HepG2 (cell line): Measurements from ENCODE around the gene IKZF3. TPM values are rescaled to one million over a fixed set of nuclear protein-coding genes. Genes with fewer than 3 reads are reported as not detected.

ENCODE experiments used
- FOXP4 ChIP-seq: sonication (generic); formaldehyde crosslinking; IDR thresholded peaks from 2 replicates; pipeline ENCODE4 v1.4.0; 2020; ENCODE audit warnings: missing genetic modification reagents
- HMG20B ChIP-seq: conservative IDR thresholded peaks from 2 replicates; pipeline ENCODE4 v1.6.1; 2016; ENCODE audit warnings: missing genetic modification reagents, missing compliant biosample characterization
- JUNB ChIP-seq: sonication (generic); formaldehyde crosslinking; IDR thresholded peaks from 2 replicates; pipeline ENCODE4 v1.8.0; 2022; ENCODE audit warnings: missing genetic modification reagents, mild to moderate bottlenecking, borderline replicate concordance
- NR1H2 ChIP-seq: sonication (generic); formaldehyde crosslinking; IDR thresholded peaks from 2 replicates; pipeline ENCODE4 v1.8.1; 2022; ENCODE audit warnings: low read depth, missing genetic modification reagents, borderline replicate concordance
- SNAPC5 ChIP-seq: sonication (generic); formaldehyde crosslinking; IDR thresholded peaks from 2 replicates; pipeline ENCODE4 v1.8.1; 2023; ENCODE audit warnings: mild to moderate bottlenecking, missing genetic modification reagents, borderline replicate concordance
- SP2 ChIP-seq: sonication (generic); formaldehyde crosslinking; IDR thresholded peaks from 2 replicates; pipeline ENCODE4 v1.5.1; 2020; ENCODE audit warnings: mild to moderate bottlenecking, missing genetic modification reagents
- TRIM22 ChIP-seq: fragments of 450-650 bp; IDR thresholded peaks from 2 replicates; pipeline ENCODE4 v1.6.1; 2017
- ZBTB3 ChIP-seq: sonication (generic); formaldehyde crosslinking; IDR thresholded peaks from 2 replicates; pipeline ENCODE4 v1.4.0; 2020; ENCODE audit warnings: low read depth, mild to moderate bottlenecking, moderate library complexity, missing genetic modification reagents, borderline replicate concordance
- ZHX1 ChIP-seq: sonication (generic); formaldehyde crosslinking; IDR thresholded peaks from 2 replicates; pipeline ENCODE4 v1.8.1; 2022; ENCODE audit warnings: low read depth, mild to moderate bottlenecking, missing genetic modification reagents
- ZNF225 ChIP-seq: sonication (generic); formaldehyde crosslinking; IDR thresholded peaks from 2 replicates; pipeline ENCODE4 v1.4.0; 2020; ENCODE audit warnings: mild to moderate bottlenecking, missing genetic modification reagents
- ZNF646 ChIP-seq: sonication (generic); formaldehyde crosslinking; IDR thresholded peaks from 2 replicates; pipeline ENCODE4 v1.9.0; 2021; ENCODE audit warnings: mild to moderate bottlenecking, missing genetic modification reagents
- ZNF747 ChIP-seq: sonication (generic); formaldehyde crosslinking; IDR thresholded peaks from 2 replicates; pipeline ENCODE4 v1.8.1; 2023; ENCODE audit warnings: missing genetic modification reagents, mild to moderate bottlenecking, borderline replicate concordance
- ZZZ3 ChIP-seq: sonication (generic); formaldehyde crosslinking; IDR thresholded peaks from 2 replicates; pipeline ENCODE4 v1.4.0; 2020; ENCODE audit warnings: missing genetic modification reagents, mild to moderate bottlenecking, borderline replicate concordance
- polyA plus RNA-seq, 8 experiments: library from polyadenylated mRNA; depleted of rRNA in 3 of 8; stranded (reverse) in 7 of 8; unstranded in 1 of 8; fragments of >200 nt; fragmentation: Illumina TruSeq in 4 of 8; extraction: Trizol in 4 of 8; gene quantifications; 2 replicates each; pipeline versions ENCODE4 v1.2.1 to v1.2.3, GENCODE V29; 2011 to 2016; ENCODE audit warnings: low read depth in 4 of 8, missing spikeins in 1 of 8, mixed read lengths in 1 of 8; ENCODE audit not compliant: insufficient read depth in 1 of 8
- total RNA-seq, 5 experiments: library from RNA; depleted of rRNA; stranded (reverse); fragments of >200 nt; fragmentation: Illumina TruSeq; extraction: Trizol; gene quantifications; 2 replicates each; pipeline ENCODE4 v1.2.3, GENCODE V29; 2016; ENCODE audit warnings: low read depth in 1 of 5

The IKZF3 gene
- total and polyA plus RNA-seq, 2 of the 13 experiments (the other 11 are each of a cell fraction or from before 2014, with no cell fraction given), result not detected

GRCh38 chr17:39738983-39739884 lies 124.9 kb downstream of the IKZF3 start (continued):
- TF ChIP-seq ZHX1 (no peak), ZNF747 (CRISPR knock-in tag) (no peak), ZNF225 (CRISPR knock-in tag) (peak; percentile 66; the same call in 1 of the 2 replicates), ZBTB3 (CRISPR knock-in tag) (peak; percentile 19; the same call in 1 of the 2 replicates), SP2 (CRISPR knock-in tag) (no peak), FOXP4 (peak; percentile 96), ZNF646 (CRISPR knock-in tag) (no peak), JUNB (no peak), HMG20B (peak; percentile 64; the same call in 1 of the 2 replicates), ZZZ3 (CRISPR knock-in tag) (no peak), TRIM22 (no peak), NR1H2 (no peak), SNAPC5 (CRISPR knock-in tag) (no peak)
